A549 (cell line): ENCODE results near the gene KIAA1755. TPM values are rescaled to one million over a fixed set of nuclear protein-coding genes. Genes with fewer than 3 reads are reported as not detected.

Source experiments
- ATAC-seq, 2 experiments: fragments of 200-7000 bp in 1 of 2; fragments of >200 bp in 1 of 2; cut with Nextera tagmentation in 1 of 2; cut with Tn5 transposase in 1 of 2; 3 replicates each; pipeline versions ENCODE4 v1.8.0 to v1.9.1; 2018 to 2020; ENCODE audit warnings: mild to moderate bottlenecking in 1 of 2, moderate library complexity in 1 of 2
- CTCF ChIA-PET: fragments of 300-600 bp; sonication (Branson Sonifier 250); formaldehyde crosslinking; extraction: SDS; loops from one replicate; lab custom pipeline; 2021; ENCODE audit warnings: antibody characterized with exemption, inconsistent platforms; lab: Yijun Ruan, JAX
- POLR2A ChIA-PET: fragments of 350-600 bp; formaldehyde crosslinking; extraction: SDS; loops from one replicate; lab custom pipeline; 2021; ENCODE audit warnings: antibody characterized with exemption, inconsistent platforms; lab: Yijun Ruan, JAX
- DNase-seq, 2 experiments: peaks; one replicate each; pipeline versions ENCODE4 v3.0.0 to v3.0.0-alpha.2; 2011 to 2016; ENCODE audit warnings: low read depth in 1 of 2, low spot score in 1 of 2
- FAIRE-seq: peaks from 2 replicates; lab custom pipeline; 2011; peaks lifted over from hg19 to GRCh38; lab: Jason Lieb, UNC
- H3K27ac ChIP-seq, 2 experiments: fragments of >200 bp; sonication (Bioruptor Twin); formaldehyde crosslinking; 3 replicates each; pipeline ENCODE4 v1.5.1; 2016 to 2017
- H3K4me1 ChIP-seq: fragments of >200 bp; sonication (Bioruptor Twin); formaldehyde crosslinking; 3 replicates; pipeline ENCODE4 v1.6.1; 2016
- H3K4me2 ChIP-seq: fragments of >200 bp; sonication (Bioruptor Twin); formaldehyde crosslinking; 3 replicates; pipeline ENCODE4 v1.6.1; 2016
- H3K4me3 ChIP-seq: fragments of >200 bp; sonication (Bioruptor Twin); formaldehyde crosslinking; 3 replicates; pipeline ENCODE4 v1.5.1; 2016
- H3K9me3 ChIP-seq: fragments of >200 bp; sonication (Bioruptor Twin); formaldehyde crosslinking; 3 replicates; pipeline ENCODE4 v1.6.1; 2016
- CBX2 ChIP-seq: fragments of 200-600 bp; sonication (generic); IDR thresholded peaks from 2 replicates; pipeline ENCODE4 v1.6.1; 2016; ENCODE audit warnings: low read depth, mild to moderate bottlenecking, borderline replicate concordance
- CHD2 ChIP-seq: fragments of 150-350 bp; IDR thresholded peaks from 2 replicates; pipeline ENCODE4 v1.6.1; 2014; ENCODE audit warnings: low read length; ENCODE audit not compliant: partially characterized antibody
- E2F6 ChIP-seq: IDR thresholded peaks from 2 replicates; pipeline ENCODE4 v1.6.1; 2012; ENCODE audit warnings: low read depth, borderline replicate concordance
- EHF ChIP-seq: fragments of 250-450 bp; sonication (Bioruptor Pico); IDR thresholded peaks from 2 replicates; pipeline ENCODE4 v1.5.0; 2020; ENCODE audit warnings: mild to moderate bottlenecking
- EHMT2 ChIP-seq: fragments of 200-600 bp; sonication (generic); IDR thresholded peaks from 2 replicates; pipeline ENCODE4 v1.6.1; 2016; ENCODE audit warnings: antibody characterized with exemption, low read depth, mild to moderate bottlenecking, moderate library complexity
- ESRRA ChIP-seq: fragments of 150-350 bp; IDR thresholded peaks from 2 replicates; pipeline ENCODE4 v1.6.1; 2014; ENCODE audit warnings: mild to moderate bottlenecking, low read length, borderline replicate concordance
- FOSB ChIP-seq: fragments of 250-450 bp; sonication (Bioruptor Pico); IDR thresholded peaks from 2 replicates; pipeline ENCODE4 v1.5.0; 2020; ENCODE audit warnings: mild to moderate bottlenecking, moderate library complexity
- FOSL2 ChIP-seq, 2 experiments: fragments of 450-650 bp in 1 of 2; fragments of >200 bp in 1 of 2; sonication (Bioruptor Twin) in 1 of 2; formaldehyde crosslinking; IDR thresholded peaks; 2 replicates each; pipeline versions ENCODE4 v1.5.0 to v1.6.1; 2016 to 2020; ENCODE audit warnings: mild to moderate bottlenecking in 1 of 2, moderate library complexity in 1 of 2
- FOXS1 ChIP-seq: fragments of 250-450 bp; sonication (Bioruptor Pico); IDR thresholded peaks from 2 replicates; pipeline ENCODE4 v1.5.0; 2020; ENCODE audit warnings: mild to moderate bottlenecking, moderate library complexity
- HEYL ChIP-seq: fragments of 250-450 bp; sonication (Bioruptor Pico); IDR thresholded peaks from 2 replicates; pipeline ENCODE4 v1.8.0; 2021; ENCODE audit warnings: mild to moderate bottlenecking, moderate library complexity
- JUNB ChIP-seq: fragments of >200 bp; sonication (Bioruptor Twin); formaldehyde crosslinking; IDR thresholded peaks from 2 replicates; pipeline ENCODE4 v1.6.1; 2016
- KDM1A ChIP-seq: fragments of 200-600 bp; sonication (generic); IDR thresholded peaks from 2 replicates; pipeline ENCODE4 v1.6.1; 2016; ENCODE audit warnings: low read depth, mild to moderate bottlenecking
- KDM5A ChIP-seq: fragments of 200-600 bp; sonication (generic); IDR thresholded peaks from 2 replicates; pipeline ENCODE4 v1.6.1; 2016; ENCODE audit warnings: antibody characterized with exemption, mild to moderate bottlenecking
- NFE2L2 ChIP-seq: fragments of 150-350 bp; conservative IDR thresholded peaks from 2 replicates; pipeline ENCODE4 v1.6.1; 2014; ENCODE audit warnings: low read length
- NR3C1 ChIP-seq: fragments of >200 bp; sonication (Bioruptor Twin); formaldehyde crosslinking; IDR thresholded peaks from 3 replicates; pipeline ENCODE4 v1.6.1; 2017
- POLR2A ChIP-seq: IDR thresholded peaks from 2 replicates; pipeline ENCODE4 v1.6.1; 2012; ENCODE audit warnings: mild to moderate bottlenecking, low read length
- POLR2AphosphoS2 ChIP-seq: conservative IDR thresholded peaks from 2 replicates; pipeline ENCODE4 v1.6.1; 2012; ENCODE audit warnings: low read length, improper control_type of control experiment, inconsistent platforms
- RARB ChIP-seq: fragments of 250-450 bp; sonication (Bioruptor Pico); IDR thresholded peaks from 2 replicates; pipeline ENCODE4 v1.8.0; 2021; ENCODE audit warnings: mild to moderate bottlenecking, moderate library complexity
- REST ChIP-seq: fragments of 200-600 bp; sonication (generic); IDR thresholded peaks from 2 replicates; pipeline ENCODE4 v1.6.1; 2016; ENCODE audit warnings: antibody characterized with exemption, mild to moderate bottlenecking, moderate library complexity
- SREBF2 ChIP-seq: fragments of 450-650 bp; IDR thresholded peaks from 2 replicates; pipeline ENCODE4 v1.6.1; 2014; ENCODE audit warnings: mild to moderate bottlenecking, moderate library complexity
- TFCP2L1 ChIP-seq: fragments of 250-450 bp; sonication (Bioruptor Pico); IDR thresholded peaks from 2 replicates; pipeline ENCODE4 v1.5.0; 2021; ENCODE audit warnings: mild to moderate bottlenecking
- ZFP36 ChIP-seq: fragments of 450-650 bp; IDR thresholded peaks from 2 replicates; pipeline ENCODE4 v1.6.1; 2014; ENCODE audit warnings: borderline replicate concordance; ENCODE audit not compliant: partially characterized antibody
- WGBS: methylation state at CpG from one replicate; pipeline ENCODE4 v1.1.6; 2017; ENCODE audit errors: missing lambda C conversion rate; 5-methylcytosine and 5-hydroxymethylcytosine counted together
- polyA plus RNA-seq, 4 experiments: library from polyadenylated mRNA; depleted of rRNA in 3 of 4; stranded (reverse); fragments of >200 nt; fragmentation: RNase III in 1 of 4; extraction: RNeasy Plus Mini Kit Qiagen cat#74134 plus additional on column Dnase treatment in 1 of 4; gene quantifications; 2 replicates in 3 of 4; 3 replicates in 1 of 4; pipeline ENCODE4 v1.2.3, GENCODE V29; 2011 to 2017
- TF ChIP-seq, protein P1 (sequence below): fragments of >200 bp; sonication (Bioruptor Twin); formaldehyde crosslinking; IDR thresholded peaks from 3 replicates; pipeline ENCODE4 v1.5.1; 2016
- TF ChIP-seq, protein P2 (sequence below): fragments of 250-450 bp; sonication (Bioruptor Pico); IDR thresholded peaks from 2 replicates; pipeline ENCODE4 v1.5.0; 2021; ENCODE audit warnings: mild to moderate bottlenecking, moderate library complexity, borderline replicate concordance
- TF ChIP-seq, protein P3 (sequence below): fragments of 150-350 bp; IDR thresholded peaks from 2 replicates; pipeline ENCODE4 v1.6.1; 2014; ENCODE audit warnings: low read depth, mild to moderate bottlenecking, low read length

The KIAA1755 gene
- polyA plus RNA-seq, 2 of the 4 experiments (the other 2 are of a cell fraction): 0.04 to 0.21 TPM

GRCh38 chr20:38239441-38239840, 21.1 kb downstream of the KIAA1755 start:
- ATAC-seq (no peak), DNase-seq (no peak), FAIRE-seq (no peak)
- no peak overlapping the region for H3K4me3 ChIP-seq
- 11% methylated on average over 3 of the region's 3 CpGs for WGBS
- no peak overlapping the region for H3K27ac ChIP-seq
- H3K4me1 ChIP-seq: no peaks in the 10 kb centered on the region
- POLR2A ChIA-PET: no interaction called here
- no peak overlapping the region for H3K4me2 ChIP-seq
- peaks cover 52% of the 10 kb centered on the region for H3K9me3 ChIP-seq
- TF ChIP-seq EHF (CRISPR knock-in tag) (no peak), POLR2A (no peak), KDM5A (no peak), KDM1A (no peak)
- TF ChIP-seq, all 56 proteins: peak for 0
- CTCF ChIA-PET: interaction anchor here (0.6 to 12.7 kb wide), 6 partner anchors 9 to 182 kb away, joined by 3 to 107 read pairs (median 4); no protein-coding TSS in a partner anchor

DNA sequence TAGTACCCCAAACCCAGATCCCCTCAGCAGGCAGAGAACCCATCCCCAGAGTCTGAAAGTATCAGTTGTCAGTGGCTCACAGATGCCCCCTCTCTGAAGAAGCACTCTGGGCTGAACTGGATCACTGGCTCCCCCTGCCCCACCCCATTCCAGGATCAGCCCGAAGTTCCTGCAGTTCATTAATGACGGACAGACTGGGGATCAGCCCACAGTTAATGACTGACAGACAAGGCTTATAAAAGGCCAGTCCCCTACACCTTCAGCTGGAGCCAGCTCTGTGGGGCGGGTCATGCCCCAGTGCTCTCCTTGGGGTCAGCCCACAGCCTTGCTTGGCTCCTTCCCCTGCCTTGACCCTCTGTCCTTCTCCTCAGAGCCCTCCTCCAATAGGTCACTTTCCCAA, 21.7 kb downstream of the KIAA1755 start:
- ATAC-seq: no peak
- Histone ChIP-seq H3K4me1 (no peaks in the 10 kb centered on the region), H3K9me3 (peaks cover 47% of the 10 kb centered on the region), H3K27ac (no peak overlapping the region), H3K4me3 (no peak overlapping the region), H3K4me2 (no peak overlapping the region)
- WGBS: 6% methylated on average over 3 of the region's 3 CpGs
- no peak for DNase-seq
- FAIRE-seq: no peak
- ChIA-PET POLR2A (no interaction called here), CTCF (interaction anchor here (2.3 to 12.7 kb wide), 3 partner anchors 8 to 17 kb away, joined by 5 to 107 read pairs (median 12); no protein-coding TSS in a partner anchor)
- TF ChIP-seq ZFP36: no peak
- no peak for TF ChIP-seq JUNB
- TF ChIP-seq NFE2L2: no peak
- TF ChIP-seq POLR2AphosphoS2: no peak
- no peak for TF ChIP-seq FOSL2 (IDR thresholded peaks at IDR 0.05)
- TF ChIP-seq FOSL2 (CRISPR knock-in tag; IDR thresholded peaks at IDR 0.05): no peak
- no peak for TF ChIP-seq NR3C1
- no peak for TF ChIP-seq SREBF2
- TF ChIP-seq KDM1A: no peak

- POLR2A ChIA-PET: no interaction called here
- CTCF ChIA-PET: interaction anchor here (0.9 to 12.7 kb wide), 3 partner anchors 9 to 54 kb away, joined by 3 to 107 read pairs (median 3); no protein-coding TSS in a partner anchor
- ATAC-seq: no peak
- TF ChIP-seq FOSL2 (IDR thresholded peaks at IDR 0.05) (no peak), FOSL2 (CRISPR knock-in tag; IDR thresholded peaks at IDR 0.05) (no peak), FOXS1 (CRISPR knock-in tag) (no peak), RARB (CRISPR knock-in tag) (no peak), CBX2 (no peak), ESRRA (no peak), NR3C1 (no peak), REST (no peak), HEYL (no peak), EHMT2 (no peak), E2F6 (no peak), FOSB (CRISPR knock-in tag) (no peak), CHD2 (no peak), JUNB (no peak), TFCP2L1 (CRISPR knock-in tag) (no peak)
- TF ChIP-seq, protein P1, sequence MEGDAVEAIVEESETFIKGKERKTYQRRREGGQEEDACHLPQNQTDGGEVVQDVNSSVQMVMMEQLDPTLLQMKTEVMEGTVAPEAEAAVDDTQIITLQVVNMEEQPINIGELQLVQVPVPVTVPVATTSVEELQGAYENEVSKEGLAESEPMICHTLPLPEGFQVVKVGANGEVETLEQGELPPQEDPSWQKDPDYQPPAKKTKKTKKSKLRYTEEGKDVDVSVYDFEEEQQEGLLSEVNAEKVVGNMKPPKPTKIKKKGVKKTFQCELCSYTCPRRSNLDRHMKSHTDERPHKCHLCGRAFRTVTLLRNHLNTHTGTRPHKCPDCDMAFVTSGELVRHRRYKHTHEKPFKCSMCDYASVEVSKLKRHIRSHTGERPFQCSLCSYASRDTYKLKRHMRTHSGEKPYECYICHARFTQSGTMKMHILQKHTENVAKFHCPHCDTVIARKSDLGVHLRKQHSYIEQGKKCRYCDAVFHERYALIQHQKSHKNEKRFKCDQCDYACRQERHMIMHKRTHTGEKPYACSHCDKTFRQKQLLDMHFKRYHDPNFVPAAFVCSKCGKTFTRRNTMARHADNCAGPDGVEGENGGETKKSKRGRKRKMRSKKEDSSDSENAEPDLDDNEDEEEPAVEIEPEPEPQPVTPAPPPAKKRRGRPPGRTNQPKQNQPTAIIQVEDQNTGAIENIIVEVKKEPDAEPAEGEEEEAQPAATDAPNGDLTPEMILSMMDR: no peak
- TF ChIP-seq, protein P2, sequence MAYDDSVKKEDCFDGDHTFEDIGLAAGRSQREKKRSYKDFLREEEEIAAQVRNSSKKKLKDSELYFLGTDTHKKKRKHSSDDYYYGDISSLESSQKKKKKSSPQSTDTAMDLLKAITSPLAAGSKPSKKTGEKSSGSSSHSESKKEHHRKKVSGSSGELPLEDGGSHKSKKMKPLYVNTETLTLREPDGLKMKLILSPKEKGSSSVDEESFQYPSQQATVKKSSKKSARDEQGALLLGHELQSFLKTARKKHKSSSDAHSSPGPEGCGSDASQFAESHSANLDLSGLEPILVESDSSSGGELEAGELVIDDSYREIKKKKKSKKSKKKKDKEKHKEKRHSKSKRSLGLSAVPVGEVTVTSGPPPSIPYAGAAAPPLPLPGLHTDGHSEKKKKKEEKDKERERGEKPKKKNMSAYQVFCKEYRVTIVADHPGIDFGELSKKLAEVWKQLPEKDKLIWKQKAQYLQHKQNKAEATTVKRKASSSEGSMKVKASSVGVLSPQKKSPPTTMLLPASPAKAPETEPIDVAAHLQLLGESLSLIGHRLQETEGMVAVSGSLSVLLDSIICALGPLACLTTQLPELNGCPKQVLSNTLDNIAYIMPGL (CRISPR knock-in tag): no peak
- TF ChIP-seq, protein P3, sequence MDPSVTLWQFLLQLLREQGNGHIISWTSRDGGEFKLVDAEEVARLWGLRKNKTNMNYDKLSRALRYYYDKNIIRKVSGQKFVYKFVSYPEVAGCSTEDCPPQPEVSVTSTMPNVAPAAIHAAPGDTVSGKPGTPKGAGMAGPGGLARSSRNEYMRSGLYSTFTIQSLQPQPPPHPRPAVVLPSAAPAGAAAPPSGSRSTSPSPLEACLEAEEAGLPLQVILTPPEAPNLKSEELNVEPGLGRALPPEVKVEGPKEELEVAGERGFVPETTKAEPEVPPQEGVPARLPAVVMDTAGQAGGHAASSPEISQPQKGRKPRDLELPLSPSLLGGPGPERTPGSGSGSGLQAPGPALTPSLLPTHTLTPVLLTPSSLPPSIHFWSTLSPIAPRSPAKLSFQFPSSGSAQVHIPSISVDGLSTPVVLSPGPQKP: no peak
Observed at GRCh38 chr20:38237381-38237780, 23.2 kb downstream of the KIAA1755 start.

More at GRCh38 chr20:38237381-38237780, 23.2 kb downstream of the KIAA1755 start:
- no peaks in the 10 kb centered on the region for H3K4me1 ChIP-seq
- DNase-seq (no peak), FAIRE-seq (no peak)
- H3K9me3 ChIP-seq: peaks cover 32% of the 10 kb centered on the region
- H3K4me2 ChIP-seq: no peak overlapping the region
- WGBS: 18% methylated on average over 3 of the region's 3 CpGs
- no peak overlapping the region for H3K27ac ChIP-seq
- no peak overlapping the region for H3K4me3 ChIP-seq
